Activated T-cell treated with anti-CD3 and anti-CD28 coated beads for 24 hours (primary cell): ENCODE data around the gene CDKN2D.
"Not testable (repeated sequence)": the region's sequence is repeated elsewhere in the genome, so short reads cannot be mapped to it uniquely, and the experiment has no call there.

Source experiments
- DNase-seq: peaks from one replicate; pipeline ENCODE4 v3.0.0-alpha.2; 2020; ENCODE audit warnings: low read depth

Gene CDKN2D

DNA sequence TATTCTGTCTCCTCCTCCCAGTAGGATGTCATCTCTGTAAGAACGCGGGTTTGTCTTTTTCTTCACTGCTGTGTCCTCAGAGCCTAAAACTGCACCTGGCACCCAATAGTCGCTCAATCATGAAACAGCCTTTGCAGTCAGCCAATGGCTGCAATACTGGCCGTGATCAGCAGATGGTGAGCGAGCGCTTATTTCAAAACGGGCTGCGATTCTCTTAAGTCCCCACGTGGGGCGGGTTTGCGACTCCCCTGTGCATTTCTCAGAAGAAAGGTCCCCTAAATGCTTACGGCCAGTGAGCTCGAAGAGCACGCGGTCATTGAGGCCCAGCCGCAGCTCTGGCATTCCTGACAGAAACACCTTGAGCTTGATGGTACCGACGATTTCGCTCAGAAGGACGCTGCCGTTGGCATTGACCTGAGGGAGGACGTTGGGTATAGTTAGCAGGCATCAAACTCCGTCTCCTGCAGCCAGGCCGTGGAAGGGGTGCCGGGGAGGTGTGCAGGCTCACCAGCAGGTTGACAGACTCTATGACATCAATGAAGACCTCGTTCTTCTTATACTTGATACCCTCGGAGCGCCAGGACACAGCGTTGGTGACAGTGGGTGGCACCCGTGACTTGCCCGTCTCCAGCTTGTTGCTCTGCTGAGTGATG is 12.3 kb upstream of the CDKN2D start:
- peak; percentile 84 for DNase-seq

DNA sequence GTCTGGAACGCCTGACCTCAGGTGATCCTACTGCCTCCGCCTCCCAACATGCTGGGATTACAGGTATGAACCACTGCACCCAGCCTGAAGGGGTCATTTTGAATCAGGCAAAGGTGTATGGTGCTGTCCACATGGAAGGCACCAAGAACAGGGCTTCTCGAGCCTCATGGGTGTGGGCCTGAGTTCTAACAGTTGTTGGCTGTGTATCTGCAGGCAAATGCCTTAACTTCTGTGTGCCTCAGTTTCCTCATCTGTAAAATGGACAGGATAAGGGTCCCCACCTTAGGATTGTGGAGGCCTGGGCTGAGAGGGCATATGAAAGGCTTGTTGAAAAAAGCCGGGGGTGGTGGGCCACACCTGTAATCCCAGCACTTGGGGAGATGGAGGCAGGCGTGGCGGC is 9.2 kb upstream of the CDKN2D start:
- no peak for DNase-seq

DNA sequence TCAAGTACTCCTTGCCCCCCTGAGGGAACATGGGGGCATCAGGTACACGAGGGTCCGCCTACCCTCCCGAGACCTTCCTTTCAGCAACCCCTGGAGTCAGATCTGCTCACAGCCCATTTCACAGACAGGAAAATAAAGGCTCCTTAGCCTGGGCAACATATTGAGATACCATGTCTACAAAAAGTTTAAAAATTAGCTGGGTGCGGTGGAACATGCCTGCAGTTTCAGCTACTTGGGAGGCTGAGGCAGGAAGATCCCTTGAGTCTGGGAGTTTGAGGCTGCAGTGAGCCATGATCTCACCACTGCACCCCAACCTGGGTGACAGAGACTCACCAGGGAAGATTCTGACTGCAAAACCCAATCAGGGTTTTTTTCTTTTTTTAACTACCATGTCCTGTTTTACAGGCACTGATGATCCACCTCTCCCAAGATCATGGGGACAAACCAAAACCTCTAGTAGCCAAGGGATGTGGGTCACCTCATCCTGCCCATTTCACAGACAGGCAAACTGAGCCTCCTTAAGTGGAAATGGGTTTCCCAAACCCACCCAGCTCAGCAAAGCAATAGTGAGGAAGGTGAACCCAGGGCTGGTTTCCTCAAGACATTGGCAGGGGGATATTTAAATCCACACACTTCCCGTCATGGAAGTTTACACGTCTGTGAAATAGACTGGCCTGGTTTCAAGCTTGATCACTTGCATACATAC is 6.4 kb upstream of the CDKN2D start:
- DNase-seq, result no peak

DNA sequence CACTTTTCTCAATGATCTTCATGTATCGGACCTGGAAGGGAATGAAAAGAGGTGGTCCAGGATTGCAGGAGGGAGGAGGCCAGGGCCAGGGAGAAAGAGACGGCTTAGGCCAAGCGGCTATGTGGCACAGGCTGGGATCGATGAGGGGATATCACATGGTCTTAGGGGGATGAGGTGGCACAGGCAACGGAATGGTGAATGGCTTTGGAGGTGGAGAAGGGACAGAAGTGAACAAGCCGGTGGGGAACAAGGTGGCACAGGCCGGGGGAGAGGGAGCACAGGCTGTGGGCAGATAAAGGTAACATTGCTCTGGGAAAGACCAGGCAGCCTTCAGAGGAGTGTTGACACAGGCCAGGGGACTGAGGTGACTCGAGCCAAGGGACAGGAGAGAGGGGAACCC is 5.7 kb upstream of the CDKN2D start:
- DNase-seq, result no peak

DNA sequence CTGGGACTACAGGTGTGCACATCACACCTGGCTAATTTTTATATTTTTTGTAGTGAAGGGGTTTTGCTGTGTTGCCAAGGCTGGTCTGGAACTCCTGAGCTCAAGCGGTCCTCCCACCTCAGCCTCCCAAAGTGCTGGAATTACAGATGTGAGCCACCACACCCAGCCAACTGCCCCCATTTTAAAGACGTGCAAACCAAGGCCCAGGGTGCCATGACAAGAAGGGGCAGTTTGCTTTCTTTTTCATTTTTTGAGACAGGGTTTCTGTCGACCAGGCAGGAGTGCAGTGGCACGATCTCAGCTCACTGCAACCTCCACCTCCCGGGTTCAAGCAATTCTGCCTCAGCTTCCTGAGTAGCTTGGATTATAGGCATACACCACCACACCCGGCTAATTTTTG is 5.0 kb upstream of the CDKN2D start:
- DNase-seq, result not testable (repeated sequence)

DNA sequence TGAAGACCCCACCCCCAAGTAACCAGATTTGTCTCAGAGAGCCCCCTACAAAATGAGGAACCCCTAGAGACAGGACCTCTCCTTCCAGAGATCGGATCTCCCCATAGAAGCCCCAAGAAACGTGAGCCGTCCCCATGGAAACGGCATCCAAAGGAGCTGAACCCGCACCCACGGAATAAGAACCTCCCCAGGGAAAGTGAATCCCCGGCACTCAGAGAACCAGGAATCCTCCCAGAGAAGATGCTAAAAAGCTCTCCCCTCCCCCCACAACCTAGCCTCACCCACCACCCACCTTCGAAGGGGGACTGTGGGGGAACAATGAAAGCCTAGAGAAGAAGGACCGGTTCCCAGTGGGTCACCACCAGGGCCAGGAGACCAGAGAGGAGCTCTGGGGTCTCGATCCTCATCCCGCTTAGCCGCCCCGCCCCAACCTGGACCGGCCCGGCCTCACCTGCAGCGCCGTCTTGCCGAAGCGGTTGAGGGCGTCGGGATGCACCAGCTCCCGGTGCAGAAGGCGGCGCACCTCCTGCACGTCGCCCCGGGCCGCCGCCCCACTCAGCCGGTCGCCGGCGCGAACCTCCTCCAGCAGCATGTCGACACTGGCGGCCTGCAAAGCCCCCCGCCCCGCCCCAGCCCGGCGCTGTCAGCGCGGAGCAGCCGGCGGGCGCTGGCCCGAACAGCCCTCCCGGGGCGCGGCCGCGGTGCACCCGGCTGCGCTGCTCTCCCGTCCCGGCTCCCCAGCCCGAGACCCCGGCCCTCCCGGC is 535 bp downstream of the CDKN2D start:
- DNase-seq, result peak; percentile 37

DNA sequence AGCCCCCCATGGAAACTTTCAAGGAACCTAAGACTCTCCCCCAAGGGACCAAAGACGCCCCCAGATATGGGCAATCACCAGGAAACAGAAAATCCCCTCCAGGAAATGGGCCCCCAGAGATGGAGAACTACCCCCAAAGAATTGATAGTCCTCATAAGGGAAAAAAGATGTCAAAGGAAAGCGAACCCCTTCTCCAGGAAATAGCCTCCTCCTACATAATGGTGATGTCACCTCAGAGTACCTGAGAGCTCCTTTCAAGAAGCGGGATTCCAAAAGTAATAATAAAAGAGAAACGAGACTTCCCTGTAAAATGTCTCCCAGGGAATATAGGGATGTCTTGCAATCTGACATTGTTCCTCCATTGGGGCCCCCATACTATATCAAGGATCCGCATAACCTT is 1.1 kb downstream of the CDKN2D start:
- DNase-seq, result no peak

DNA sequence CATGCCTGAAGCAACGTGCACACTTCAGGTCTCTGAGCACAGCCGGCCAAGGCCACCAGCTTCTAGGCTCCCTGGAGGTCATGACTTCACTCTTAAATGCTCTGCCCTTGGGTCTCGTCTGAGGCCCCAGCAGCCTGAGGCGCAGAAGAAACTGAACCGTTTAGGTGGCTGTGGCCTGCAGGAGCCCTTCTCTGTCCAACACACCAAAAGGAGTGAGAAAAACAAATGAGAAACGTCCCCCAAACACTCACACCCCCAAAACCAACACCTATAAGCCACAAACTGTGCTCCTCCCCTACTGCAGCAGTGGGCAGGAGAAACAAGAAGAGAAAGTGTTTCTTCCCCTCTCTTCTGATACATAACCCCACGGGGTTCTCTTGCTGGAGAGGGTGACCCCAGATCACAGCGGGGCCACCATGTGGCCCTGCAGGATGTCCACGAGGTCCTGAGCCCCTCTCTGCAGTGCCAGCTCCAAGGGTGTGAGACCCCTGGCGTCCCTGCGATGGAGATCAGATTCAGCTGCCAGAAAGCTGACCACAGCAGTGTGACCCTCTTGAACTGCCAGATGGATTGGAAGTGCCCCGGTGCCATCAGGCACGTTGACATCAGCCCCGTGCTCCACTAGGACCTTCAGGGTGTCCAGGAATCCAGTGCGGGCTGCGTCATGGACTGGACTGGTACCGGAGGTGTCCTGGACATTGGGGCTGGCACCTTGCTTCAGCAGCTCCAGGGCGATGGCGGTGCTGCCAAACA is 1.9 kb downstream of the CDKN2D start:
- no peak for DNase-seq

DNA sequence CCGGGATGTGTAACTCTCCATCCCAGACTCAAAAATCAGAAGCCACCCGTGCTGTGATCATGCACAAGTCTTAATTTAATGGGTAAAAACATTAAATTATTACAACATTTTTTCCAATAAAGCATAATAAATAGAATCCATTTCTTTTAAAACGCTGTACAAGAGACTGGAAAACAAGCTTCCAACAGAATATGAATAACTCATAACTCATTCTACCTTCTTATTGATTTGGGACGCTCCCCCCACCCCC is 2.4 kb downstream of the CDKN2D start:
- no peak for DNase-seq

DNA sequence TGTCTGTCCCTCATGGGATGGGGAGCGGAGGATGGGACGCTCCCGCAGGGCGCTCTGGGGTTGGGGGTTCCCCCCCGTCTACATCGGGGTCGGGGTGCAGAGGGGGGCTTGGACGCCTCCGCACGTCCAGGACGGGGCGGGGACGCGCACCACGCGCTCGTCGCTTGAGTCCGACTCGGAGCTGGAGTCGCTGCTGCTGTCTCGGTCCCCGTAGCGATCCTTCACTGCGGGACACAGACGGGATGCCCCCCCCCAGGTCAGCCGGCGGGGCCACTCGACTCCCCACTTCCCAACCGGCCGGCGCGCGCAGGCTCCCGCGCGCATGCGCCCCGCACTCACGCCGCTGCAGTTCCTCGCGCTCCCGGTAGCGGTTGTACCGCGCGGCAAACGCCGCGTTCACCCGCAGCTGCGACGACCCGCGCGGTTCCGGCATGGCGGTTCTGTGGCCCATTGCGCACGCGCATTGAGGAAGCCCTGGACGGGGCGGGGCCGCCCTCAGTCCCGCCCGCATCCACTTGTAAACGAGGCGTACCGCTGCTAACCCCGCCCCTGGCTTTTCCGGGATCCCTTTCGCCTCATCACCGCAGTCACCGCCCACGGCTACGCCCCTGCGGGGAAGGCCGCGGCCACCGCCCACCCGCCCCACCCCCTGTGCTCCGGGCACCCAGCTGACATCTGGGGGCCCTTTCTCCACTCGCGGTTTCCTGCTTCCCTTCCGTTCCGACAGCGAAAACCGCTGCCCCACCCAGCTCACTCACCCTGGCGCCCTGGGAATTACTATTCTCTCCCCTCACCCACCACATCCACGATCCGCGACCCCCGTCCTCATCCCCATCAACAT is 3.0 kb downstream of the CDKN2D start, which contains the start of gene KRI1:
Gene KRI1, minus strand, starts transcription at position 444 of the 841 bp plus-strand sequence. Its CDS starts 11 bp downstream, at position 433.
- peak; percentile 98 for DNase-seq

DNA sequence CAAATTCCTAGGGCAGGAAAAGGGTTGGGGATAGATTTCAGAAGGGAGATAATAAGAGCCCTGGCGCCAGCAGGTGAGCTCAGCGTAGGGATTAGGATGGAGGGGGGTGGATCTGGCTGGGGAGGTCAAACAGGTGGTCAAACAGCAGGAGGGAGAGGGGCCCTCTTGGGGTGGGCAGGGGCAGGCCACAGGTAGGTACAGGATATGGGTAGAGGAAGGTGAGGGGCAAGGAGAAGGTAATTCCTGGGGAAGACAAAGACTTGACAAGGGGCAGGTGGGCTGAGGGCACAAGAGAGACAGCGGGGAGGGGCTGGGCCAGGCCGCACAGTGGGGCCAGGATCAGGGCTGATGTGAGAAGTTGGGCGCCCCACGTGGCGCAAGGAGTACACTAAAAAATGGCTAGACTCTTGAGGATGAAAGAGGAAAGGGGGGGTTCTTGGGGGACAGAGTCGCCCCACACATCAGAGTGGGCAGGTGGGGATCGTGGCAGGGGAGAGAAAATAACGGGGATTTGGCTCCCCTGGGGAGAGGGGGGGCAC is 3.7 kb downstream of the CDKN2D start:
- no peak for DNase-seq

DNA sequence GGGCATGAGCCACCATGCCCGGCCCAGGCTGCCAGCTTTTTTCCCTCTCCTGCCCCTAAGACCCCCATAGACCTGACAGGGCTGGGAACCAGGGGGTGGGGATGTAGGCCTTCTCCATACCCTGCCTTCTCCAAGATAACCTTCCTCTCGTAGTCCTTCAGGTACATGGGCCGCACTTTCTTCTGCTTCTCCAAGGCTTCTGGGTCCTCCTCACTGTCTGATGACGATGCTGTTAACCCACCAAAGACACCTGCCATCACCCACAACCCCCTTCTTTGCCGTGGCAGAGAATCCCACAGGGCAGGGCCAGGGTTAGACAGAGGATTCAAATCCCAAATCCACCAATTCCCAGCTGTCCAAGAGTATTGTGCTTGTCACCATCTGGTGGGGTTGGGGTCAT is 6.2 kb downstream of the CDKN2D start:
- DNase-seq, result no peak

DNA sequence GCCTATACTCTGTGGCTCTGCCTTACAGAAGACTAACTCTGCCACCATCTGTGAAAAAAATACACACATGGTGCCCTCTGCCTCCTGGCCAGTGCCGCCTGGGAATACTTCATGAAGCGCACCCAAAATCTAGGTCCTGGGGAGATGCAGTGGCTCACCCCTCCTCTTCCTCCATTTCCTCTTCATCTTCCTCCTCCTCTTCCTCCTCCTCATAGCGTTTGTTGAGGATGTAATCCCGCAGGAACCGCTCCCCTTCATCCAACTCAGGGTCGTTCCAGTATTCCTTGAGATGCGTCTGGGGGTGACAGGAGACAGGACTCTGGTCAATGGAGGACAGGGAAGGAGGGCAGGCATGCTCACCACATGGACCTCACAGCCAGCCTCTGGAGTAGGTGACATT is 8.6 kb downstream of the CDKN2D start:
- no peak for DNase-seq

DNA sequence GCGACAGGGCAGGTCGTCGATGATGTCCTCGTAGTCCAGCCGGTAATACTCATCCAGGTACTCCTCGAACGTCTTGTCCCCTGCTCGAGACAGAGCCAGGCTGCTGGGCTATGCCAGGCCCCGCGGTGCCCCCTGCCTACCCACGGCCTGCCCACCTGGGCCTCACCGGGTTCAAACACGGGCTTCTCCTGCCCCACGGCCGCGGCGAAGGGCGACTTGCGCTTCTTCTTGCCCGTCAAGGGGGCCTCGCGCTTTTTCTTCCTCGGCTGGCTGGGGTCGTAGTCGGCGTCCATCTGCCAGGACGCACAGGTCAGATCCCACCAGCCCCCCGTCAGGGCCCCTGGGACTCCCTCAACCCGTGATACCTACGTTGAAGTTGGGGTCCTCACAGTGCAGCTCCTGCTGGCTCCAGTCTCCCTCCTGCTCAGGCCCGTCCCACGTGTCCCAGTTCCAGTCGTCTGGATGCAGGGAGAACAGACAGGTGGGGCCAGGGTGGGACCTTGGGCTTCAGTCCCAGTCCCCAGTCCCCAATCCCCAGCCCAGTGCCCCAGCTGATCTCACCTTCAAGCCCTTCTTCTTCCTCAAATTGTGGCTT is 11.1 kb downstream of the CDKN2D start:
- DNase-seq, result no peak

DNA sequence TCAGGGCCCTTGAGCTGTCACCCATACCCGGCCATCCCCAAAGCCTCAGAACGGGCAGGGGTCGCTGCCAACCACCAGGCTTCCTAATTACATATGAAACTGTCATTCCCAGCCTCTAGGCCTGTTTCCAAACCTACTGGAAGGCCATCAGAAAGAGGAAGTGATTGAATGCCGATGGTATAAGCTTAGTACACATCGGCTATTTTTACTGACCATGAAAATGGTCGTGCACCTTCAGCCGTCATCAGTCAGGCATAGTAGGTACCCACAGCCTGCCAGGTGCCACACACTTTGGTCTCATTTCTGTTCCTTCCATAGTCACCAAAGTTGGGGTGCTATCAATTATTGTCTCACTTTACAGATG is 13.2 kb downstream of the CDKN2D start:
- DNase-seq, result no peak

DNA sequence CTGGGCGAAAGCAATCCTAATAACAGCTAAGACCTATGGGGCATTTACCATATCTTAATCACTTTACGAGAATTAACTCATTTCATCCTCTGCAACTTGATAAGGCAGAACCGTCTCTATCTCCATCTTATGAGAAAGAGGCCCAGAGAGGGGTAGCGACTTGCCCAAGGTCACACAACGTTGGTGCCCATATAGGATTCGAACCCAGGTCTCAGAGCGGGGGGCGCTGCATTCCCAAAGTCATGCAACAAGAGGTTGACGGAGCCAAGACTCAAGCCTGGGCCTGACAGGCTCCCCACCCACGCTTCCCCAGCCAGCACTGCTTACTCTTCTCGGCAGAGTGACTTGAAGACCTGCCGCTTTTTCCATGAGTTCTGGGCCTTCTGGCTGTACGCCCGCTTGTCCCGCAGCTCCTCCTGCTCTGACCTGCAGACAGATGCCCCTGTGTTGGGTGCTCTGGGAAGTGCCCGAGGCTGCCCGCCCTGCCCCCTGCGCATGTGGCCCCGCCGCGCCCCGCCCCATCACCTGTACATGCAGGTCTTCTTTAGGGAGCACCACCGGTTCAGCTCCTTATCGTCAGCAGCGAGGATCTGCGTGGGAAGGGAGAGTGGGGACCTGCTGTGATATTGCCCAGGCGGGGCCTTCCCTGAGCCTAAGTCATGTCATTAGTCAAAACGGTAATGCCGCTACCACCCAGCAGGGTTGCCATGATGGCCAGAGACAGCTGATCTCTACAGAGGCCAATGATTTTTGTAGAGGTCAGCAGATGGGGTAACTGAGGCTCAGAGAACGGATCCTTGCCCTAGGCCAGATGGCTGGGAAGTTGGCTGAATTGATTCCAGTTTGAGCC is 13.8 kb downstream of the CDKN2D start:
- DNase-seq, result no peak

DNA sequence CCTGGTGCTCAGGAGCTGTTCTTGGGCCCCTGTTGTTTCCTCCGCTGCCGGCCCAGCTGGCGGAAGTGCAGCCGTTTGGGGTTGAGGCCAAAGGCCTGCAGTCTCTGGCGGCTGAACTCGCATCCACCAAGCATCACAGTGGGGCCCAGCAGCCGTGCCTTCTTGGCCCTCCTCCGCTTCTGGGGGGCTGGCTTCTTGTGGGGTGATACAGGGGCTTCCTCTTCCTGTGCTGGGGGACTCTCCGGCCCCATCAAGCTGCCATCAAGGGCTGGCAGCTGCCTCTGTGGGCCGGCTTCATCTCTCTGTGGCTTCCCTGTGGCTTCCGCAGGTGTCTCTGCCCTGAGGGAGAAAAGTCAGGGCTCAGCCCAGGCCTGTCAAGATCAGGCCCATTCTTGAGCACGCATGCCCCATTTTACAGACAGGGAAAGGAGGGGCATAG is 14.8 kb downstream of the CDKN2D start:
- no peak for DNase-seq

DNA sequence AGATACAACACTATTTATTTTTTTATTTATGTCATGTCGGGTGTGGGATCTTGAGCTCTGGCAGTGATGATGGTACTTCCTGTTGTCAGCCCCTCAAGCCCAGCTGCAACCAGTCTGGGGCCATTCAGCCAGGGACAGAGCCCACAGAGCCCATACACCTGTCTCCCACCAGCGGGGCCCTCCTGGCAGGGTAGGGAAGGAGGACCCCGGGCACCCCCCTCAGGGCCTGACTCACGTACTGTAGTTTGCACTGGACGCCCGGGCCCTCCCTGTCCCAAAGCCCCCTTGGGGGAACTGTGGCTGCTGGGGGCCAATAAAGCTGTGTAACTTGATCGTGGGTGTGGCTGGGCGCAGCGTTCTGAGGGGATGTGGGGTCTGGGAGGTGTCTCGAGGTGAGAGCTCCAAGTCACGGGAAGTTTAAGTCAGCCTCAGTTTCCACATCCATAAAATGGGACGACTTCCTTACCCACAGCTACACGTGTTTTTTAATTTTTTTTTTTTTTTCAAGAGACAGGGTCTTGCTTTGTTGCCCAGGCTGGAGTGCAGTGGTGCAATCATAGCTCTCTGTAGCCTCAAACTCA is 15.6 kb downstream of the CDKN2D start:
- DNase-seq, result no peak

DNA sequence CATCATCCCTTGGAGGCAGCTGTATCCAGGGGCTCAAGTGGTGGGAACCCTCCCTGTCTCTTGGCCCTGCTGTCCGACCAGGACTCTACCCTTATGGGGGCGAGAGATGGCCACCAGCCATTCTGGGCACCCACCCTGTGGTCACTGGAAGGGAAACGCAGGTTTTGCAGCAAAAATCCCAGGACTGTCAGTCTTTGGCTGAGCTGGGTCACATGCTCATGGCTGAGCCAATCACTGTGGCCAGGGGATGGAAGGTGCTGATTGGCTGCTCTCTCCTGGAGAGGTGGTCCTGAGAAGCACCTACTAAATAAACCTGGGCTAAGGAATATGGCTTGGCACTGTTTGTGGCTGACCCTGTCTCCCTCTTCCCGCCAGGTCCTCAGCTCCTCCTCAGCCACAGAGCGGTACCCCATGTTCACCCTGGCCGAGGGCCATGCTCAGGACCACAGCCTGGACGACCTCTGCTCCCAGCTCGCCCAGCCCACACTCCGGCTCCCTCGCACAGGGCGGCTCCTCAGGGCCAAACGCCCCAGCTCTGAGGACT is 16.2 kb downstream of the CDKN2D start:
- no peak for DNase-seq
